Measurements from ENCODE around the gene NFKB1.

NFKB1 gene

DNA sequence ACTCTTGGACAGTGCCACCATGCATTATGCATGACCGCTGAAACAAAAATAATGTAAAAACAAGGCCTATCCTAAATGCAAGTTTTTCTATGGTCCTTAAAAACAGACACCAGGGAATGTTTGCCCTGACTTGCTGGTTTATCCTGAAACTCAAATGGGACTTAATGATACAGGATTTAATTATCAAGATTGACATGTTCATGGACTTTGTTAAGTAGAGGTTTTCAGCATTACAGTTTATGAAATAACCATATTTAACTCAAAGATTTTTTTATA lies 1.3 kb downstream of the NFKB1 start:
- Histone ChIP-seq H2AFZ (ENCODE audit: low read depth, low read length, severe bottlenecking) (no peak overlapping the region), H3K79me2 (ENCODE audit: insufficient read depth, low read length) (peaks cover 54% of the 10 kb centered on the region), H3K27me3 (ENCODE audit: low read length) (no peaks in the 10 kb centered on the region), H3K4me3 (ENCODE audit: insufficient read depth, low read length, poor library complexity, severe bottlenecking) (peak overlapping the region; percentile 68), H3F3A (ENCODE audit: insufficient read depth) (0 out of 2 replicates have a peak, but pooled peaks cover 6% of the 10 kb centered on the region), H3K27ac (ENCODE audit: low read depth, low read length) (peak overlapping the region; percentile 75), H3K9me2 (replicated peaks; ENCODE audit: insufficient read depth, low read length) (no peaks in the 10 kb centered on the region), H3K9me3 (ENCODE audit: insufficient read depth, low read length) (no peaks in the 10 kb centered on the region), H3K36me3 (ENCODE audit: low read length) (no peaks in the 10 kb centered on the region), H4K20me1 (ENCODE audit: low read depth, low read length) (no peaks in the 10 kb centered on the region), H3K4me2 (ENCODE audit: low read depth, low read length, poor library complexity, severe bottlenecking) (peak overlapping the region; percentile 96), H3K9ac (ENCODE audit: low read length) (peak overlapping the region; percentile 87)
- TF ChIP-seq CTCF (IDR thresholded peaks at IDR 0.05; ENCODE audit: insufficient read depth, low read length, poor library complexity, severe bottlenecking) (no peak), EZH2phosphoT487 (conservative IDR thresholded peaks at IDR 0.05; ENCODE audit: low read length) (no peak)

GRCh38 chr4:102503301-102503746 lies 2.2 kb downstream of the NFKB1 start:
- H3K27ac ChIP-seq (ENCODE audit: low read depth, low read length): peak overlapping the region; percentile 75
- no peaks in the 10 kb centered on the region for H3K9me3 ChIP-seq (ENCODE audit: insufficient read depth, low read length)
- H3K9me2 ChIP-seq (replicated peaks; ENCODE audit: insufficient read depth, low read length): no peaks in the 10 kb centered on the region
- no peak for TF ChIP-seq CTCF (IDR thresholded peaks at IDR 0.05; ENCODE audit: insufficient read depth, low read length, poor library complexity, severe bottlenecking)
- TF ChIP-seq EZH2phosphoT487 (conservative IDR thresholded peaks at IDR 0.05; ENCODE audit: low read length): no peak
- peak overlapping the region; percentile 68 for H3K4me3 ChIP-seq (ENCODE audit: insufficient read depth, low read length, poor library complexity, severe bottlenecking)
- no peaks in the 10 kb centered on the region for H3K27me3 ChIP-seq (ENCODE audit: low read length)
- no peaks in the 10 kb centered on the region for H4K20me1 ChIP-seq (ENCODE audit: low read depth, low read length)
- peak overlapping the region; percentile 96 for H3K4me2 ChIP-seq (ENCODE audit: low read depth, low read length, poor library complexity, severe bottlenecking)
- H3K79me2 ChIP-seq (ENCODE audit: insufficient read depth, low read length): peaks cover 62% of the 10 kb centered on the region
- H3F3A ChIP-seq (ENCODE audit: insufficient read depth): 0 out of 2 replicates have a peak, but pooled peaks cover 11% of the 10 kb centered on the region
- no peaks in the 10 kb centered on the region for H3K36me3 ChIP-seq (ENCODE audit: low read length)
- H2AFZ ChIP-seq (ENCODE audit: low read depth, low read length, severe bottlenecking): no peak overlapping the region
- H3K9ac ChIP-seq (ENCODE audit: low read length): peak overlapping the region; percentile 87

DNA sequence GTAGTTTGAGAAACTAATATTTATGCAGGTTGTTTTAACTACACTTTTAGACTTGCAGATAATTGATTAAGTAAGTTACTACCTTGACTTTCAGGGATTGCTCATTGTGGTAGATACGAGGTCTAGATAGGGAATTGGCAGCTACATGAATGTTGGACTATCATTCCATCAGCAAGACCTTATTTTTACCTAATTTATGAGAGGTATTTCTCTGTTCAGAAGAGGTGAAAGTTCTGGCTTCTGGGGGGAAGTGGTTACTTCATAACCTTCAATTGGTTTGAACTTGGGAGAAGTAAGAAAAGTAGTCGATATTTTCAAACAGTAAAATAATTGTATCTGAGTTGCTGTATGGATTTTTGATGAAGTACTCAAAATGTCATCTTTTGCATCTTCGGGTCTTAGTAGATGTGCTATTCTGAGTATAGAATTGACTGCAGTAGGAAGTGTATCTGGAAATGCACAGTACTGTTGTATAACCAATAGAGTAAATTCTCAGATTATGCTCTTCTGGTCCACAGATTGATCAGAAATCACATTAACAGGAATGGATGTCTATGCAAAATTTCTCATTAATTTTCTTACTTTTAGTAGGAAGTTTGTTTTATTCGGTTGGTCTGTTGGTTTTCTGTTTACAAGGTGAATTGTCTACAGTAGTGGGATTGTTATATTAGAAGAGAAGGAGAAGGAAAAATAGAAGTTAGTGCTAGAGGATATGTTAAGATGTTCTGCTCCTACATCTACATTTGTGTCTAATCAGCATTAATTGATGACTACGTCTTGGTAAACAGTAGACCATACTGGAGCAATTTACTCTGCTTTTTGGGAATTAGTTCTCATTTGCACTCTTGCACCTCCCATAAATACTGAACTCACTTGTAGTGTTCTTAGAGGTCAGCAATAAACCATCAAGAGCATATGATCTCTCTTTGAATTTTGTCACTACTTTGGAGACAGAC lies 3.0 kb downstream of the NFKB1 start:
- Histone ChIP-seq H4K20me1 (ENCODE audit: low read depth, low read length) (no peaks in the 10 kb centered on the region), H3K9me2 (replicated peaks; ENCODE audit: insufficient read depth, low read length) (no peaks in the 10 kb centered on the region), H3K36me3 (ENCODE audit: low read length) (no peaks in the 10 kb centered on the region), H3K27ac (ENCODE audit: low read depth, low read length) (peak overlapping the region; percentile 75), H3K79me2 (ENCODE audit: insufficient read depth, low read length) (peaks cover 69% of the 10 kb centered on the region), H3K4me3 (ENCODE audit: insufficient read depth, low read length, poor library complexity, severe bottlenecking) (peak overlapping the region; percentile 68), H3K4me2 (ENCODE audit: low read depth, low read length, poor library complexity, severe bottlenecking) (peak overlapping the region; percentile 96), H2AFZ (ENCODE audit: low read depth, low read length, severe bottlenecking) (no peak overlapping the region), H3F3A (ENCODE audit: insufficient read depth) (0 out of 2 replicates have a peak, but pooled peaks cover 11% of the 10 kb centered on the region), H3K9me3 (ENCODE audit: insufficient read depth, low read length) (no peaks in the 10 kb centered on the region), H3K9ac (ENCODE audit: low read length) (peak overlapping the region; percentile 87), H3K27me3 (ENCODE audit: low read length) (no peaks in the 10 kb centered on the region)
- TF ChIP-seq EZH2phosphoT487 (conservative IDR thresholded peaks at IDR 0.05; ENCODE audit: low read length) (no peak), CTCF (IDR thresholded peaks at IDR 0.05; ENCODE audit: insufficient read depth, low read length, poor library complexity, severe bottlenecking) (no peak)

Measured in SU-DHL-6 (cell line).